Stimulated activated CD4-positive, alpha-beta T cell treated with anti-CD3 and anti-CD28 coated beads, Interleukin-1b, Interleukin-23, amount 100 ng/mL, for 48 hours (primary cell): ENCODE results near the gene GCKR.
"Not testable (repeated sequence)": the region's sequence is repeated elsewhere in the genome, so short reads cannot be mapped to it uniquely, and the experiment has no call there.

Experiments
- DNase-seq: peaks from one replicate; pipeline ENCODE4 v3.0.0-alpha.2; 2020

The GCKR gene

DNA sequence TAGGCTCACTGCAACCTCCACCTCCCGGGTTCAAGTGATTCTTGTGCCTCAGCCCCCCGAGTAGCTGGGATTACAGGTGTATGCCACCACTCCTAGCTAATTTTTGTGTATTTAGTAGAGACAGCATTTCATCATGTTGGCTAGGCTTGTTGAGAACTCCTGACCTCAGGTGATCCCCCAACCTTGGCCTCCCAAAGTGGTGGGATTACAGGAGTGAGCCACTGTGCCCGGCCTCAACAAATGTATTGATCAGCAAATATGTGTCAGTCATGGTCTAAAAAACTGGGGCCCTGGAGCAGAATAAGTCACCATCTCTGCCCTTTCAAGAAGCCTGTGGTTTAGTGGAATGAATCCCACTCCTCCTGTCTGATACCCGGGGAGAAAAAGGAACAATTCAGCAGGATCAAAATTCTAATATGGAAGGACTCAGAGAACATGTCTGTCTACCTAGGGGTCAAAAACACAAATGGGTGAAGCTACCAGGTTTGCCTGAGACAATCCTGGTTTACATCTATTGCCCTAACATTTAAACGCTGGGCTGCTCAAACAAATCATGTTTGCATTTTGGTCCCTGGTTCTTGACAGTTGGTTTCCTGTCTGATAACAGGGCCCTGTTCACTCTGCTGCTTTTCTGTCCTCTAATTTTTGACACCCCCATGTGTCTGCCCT lies 21.6 kb downstream of the GCKR start:
- no peak for DNase-seq

DNA sequence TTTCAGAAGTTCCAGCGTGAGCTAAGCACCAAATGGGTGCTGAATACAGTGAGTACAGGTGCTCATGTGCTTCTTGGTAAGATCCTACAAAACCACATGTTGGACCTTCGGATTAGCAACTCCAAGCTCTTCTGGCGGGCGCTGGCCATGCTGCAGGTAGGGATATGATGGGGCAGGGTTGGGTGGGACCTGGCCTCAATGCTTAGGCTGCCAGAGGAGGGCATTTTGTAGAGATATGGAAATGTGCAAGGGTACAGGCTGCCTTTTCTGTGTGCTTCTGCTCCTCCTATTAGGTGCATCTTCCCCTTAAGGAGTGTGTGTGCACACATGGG lies 22.1 kb downstream of the GCKR start:
- DNase-seq, result no peak

DNA sequence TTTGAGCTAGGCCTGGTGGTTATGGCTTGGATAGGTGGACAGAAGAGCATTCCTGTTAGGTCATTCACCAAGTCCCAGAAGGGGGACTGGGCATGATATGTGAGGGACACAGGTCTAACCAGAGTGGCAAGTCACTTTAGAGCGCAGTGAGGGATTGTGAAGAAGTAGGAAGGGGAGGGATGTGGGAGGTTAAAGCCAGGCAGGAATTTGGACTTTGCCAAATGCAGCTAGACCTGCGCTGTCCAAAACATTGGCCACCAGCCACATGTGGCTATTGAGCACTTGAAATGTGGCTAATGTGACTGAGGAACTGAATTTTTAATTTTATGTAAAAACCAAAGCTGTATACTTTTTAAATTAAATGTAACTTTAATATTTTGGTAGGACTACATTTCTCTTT lies 23.7 kb downstream of the GCKR start:
- DNase-seq, result no peak

DNA sequence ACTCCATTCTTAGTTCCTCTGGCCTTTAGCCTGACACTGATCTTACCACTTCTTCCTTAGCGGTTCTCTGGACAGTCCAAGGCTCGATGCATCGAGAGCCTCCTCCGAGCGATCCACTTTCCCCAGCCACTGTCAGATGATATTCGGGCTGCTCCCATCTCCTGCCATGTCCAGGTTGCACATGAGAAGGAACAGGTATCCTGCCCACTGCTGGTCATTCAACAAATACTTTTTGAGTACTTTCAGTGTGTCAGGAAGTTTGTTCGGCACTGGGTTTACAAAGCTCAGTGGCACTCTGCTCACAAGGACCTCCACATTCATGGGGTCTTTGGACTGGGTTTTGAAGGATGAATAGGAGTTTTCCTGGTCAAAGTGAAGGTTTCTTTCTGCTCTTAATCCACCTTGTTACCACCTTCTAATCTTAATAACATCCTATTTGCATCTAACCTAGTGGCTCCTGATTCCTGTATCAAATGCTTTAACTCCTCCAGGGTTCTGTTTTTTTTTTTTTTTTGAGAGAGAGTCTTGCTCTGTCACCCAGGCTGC lies 25.8 kb downstream of the GCKR start:
- DNase-seq, result no peak

DNA sequence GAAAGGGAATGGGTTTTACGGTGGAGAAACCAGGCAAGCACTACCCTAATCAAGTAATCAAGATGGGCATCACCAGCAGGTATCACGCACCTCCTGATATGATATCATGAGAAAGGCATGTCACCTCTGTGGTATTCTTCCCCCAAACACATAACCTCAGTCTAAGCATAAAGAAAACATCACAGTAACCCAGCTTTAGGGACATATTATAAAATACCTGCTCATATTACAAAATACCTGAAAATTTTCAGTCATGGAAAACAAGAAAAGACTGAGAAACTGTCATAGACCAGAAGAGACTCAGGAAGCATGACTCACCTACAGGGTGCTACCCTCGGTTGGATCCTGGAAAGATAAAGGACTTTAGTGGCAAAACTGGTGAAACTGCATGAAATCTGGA lies 30.5 kb downstream of the GCKR start:
- DNase-seq, result no peak

DNA sequence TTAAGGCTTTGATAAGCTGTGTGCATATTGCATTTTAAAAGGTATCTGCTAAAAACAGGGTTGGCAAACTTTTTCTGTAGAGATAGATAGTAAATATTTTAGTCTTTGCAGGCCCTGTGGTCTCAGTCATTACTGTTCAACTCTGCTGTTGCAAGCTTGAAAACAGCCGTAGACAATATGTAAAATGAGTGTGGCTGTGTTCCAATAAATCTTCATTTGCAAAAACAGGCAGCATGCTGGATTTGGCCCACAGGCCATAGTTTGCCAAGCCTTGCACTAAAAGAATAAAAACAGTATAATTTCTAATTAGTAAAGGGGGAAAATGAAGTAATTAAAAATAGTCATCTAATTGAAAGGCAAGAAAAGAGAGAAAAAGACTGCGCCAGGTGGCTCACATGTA lies 35.3 kb downstream of the GCKR start:
- no peak for DNase-seq

DNA sequence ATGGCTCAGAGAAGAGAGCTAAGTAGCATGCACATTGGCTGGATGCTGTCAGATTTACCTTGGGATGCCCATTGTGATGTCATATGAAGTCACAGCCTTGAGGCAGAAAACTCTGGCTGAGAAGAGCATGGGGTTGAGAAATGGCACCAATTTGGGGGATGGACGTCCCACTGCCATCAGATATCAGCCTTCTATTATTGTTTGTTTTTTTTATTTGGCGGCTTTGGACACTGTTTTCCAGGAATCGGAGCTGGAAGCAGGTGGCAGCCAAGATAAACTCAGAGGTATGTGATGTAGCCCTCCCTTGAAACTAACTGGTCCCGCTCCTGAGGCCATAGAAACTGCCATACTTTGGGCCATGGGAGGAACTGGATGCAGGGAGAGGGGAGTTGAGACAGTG lies 40.6 kb downstream of the GCKR start:
- DNase-seq, result no peak

DNA sequence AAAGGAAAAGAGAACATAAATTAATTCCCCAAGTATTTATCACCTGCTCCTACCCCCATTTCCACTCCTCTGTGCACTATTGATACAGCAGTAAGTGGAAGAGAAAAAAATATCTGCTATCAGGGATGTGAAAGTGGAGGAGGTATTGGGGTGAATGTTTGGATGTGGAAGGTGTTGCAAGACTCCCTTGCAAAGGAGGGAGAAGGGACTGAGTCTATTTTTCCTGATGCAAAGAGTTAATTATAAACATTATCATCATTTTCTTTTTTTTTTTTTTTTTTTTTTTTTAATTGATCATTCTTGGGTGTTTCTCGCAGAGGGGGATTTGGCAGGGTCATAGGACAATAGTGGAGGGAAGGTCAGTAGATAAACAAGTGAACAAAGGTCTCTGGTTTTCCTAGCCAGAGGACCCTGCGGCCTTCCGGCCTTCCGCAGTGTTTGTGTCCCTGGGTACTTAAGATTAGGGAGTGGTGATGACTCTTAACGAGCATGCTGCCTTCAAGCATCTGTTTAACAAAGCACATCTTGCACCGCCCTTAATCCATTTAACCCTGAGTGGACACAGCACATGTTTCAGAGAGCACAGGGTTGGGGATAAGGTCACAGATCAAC lies 42.3 kb downstream of the GCKR start:
- DNase-seq, result not testable (repeated sequence)

DNA sequence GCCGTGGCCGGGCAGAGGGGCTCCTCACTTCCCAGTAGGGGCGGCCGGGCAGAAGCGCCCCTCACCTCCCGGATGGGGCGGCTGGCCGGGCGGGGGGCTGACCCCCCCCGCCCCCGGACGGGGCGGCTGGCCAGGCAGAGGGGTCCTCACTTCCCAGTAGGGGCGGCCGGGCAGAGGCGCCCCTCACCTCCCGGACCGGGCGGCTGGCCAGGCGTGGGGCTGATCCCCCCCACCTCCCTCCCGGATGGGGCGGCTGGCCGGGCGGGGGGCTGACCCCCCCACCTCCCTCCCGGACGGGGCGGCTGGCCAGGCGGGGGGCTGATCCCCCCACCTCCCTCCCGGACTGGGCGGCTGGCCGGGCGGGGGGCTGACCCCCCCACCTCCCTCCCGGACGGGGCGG lies 43.0 kb downstream of the GCKR start:
- not testable (repeated sequence) for DNase-seq

DNA sequence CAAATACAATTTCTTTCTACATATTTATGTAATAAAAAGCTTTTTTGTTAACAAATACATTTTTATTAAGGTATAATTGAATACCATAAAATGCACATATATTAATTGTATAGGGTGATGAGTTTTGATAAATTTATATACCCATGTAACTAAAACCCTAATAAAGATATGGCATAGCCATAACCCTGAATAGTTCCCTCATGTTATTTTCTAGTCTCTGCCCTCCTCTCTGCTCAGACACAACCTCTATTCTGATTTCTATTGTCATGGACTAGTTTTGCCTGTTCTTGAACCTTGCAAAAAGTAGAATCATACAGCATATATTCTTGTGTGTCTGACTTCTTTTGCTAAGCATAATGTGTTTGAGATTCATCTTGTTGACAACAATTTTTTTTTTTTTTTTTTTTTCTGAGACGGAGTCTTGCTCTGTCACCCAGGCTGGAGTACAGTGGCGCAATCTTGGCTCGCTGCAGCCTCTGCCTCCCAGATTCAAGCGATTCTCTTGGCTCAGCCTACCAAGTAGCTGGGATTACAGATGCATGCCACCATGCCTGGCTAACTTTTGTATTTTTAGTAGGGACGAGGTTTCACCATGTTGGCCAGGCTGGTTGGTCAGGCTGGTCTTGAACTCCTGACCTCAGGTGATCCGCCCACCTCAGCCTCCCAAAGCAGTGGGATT lies 47.6 kb downstream of the GCKR start:
- DNase-seq, result no peak

DNA sequence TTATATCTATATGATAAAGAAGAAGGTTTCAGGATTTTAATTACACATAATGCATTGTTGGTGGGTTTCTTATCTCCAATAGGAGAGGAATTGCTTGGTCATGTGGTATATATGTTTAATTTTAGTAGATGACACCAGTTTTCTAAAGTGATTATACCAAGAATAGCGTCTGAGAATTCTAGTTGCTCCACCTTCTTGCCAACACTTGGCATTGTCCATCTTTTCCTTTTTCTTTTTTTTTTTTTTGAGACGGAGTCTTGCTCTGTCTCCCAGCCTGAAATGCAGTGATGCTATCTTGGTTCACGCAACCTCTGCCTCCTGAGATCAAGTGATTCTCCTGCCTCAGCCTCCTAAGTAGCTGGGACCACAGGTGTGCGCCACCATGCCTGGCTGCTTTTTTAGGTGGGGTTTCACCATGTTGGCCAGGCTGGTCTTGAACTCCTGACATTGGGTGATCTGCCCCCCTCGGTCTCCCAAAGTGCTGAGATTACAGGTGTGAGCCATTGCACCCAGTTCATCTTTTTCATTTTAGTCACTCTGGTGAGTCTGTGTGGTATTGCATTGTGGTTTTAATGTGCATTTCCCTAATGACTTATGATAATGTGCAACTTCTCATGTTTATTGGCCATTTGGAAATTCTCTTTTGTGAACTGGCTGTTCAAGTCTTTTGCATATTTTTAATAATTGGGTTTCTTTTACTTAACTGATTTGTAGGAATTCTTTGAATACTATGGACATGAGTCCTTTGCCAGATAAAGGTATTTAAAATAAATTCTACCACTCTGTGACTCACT lies 48.9 kb downstream of the GCKR start:
- no peak for DNase-seq

DNA sequence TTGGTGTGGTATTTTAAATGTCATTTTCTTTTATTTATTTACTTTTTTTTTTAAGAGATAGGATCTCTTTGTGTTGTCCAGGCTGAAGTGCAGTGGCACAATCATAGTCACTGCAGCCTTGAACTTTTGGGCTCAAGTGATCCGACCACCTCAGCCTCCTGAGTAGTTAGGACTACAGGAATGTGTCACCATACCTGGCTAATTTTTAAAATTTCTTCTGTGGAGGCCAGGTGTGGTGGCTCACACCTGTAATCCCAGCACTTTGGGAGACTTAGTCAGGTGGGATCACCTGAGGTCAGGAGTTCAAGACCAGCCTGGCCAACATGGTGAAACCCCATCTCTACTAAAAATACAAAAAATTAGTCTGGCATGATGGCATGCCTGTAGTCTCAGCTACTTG lies 52.7 kb downstream of the GCKR start:
- DNase-seq, result no peak

DNA sequence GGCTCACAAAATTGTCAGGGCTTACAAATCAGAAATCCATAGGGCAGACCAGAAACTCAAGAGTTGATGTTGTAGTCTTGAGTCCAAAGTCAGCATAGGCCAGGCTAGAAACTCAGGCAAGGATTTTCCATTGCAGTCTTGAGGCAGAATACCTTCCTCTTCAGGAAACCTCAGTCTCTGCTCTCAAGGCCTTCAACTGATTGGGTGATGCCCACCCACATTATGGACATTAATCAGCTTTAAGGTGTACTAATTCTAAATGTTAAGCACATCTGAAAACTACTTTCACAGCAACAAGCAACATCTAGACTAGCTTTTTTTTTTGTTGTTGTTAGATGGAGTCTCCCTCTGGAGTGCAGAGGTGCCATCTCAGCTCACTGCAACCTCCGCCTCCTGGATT lies 54.9 kb downstream of the GCKR start:
- DNase-seq, result no peak

DNA sequence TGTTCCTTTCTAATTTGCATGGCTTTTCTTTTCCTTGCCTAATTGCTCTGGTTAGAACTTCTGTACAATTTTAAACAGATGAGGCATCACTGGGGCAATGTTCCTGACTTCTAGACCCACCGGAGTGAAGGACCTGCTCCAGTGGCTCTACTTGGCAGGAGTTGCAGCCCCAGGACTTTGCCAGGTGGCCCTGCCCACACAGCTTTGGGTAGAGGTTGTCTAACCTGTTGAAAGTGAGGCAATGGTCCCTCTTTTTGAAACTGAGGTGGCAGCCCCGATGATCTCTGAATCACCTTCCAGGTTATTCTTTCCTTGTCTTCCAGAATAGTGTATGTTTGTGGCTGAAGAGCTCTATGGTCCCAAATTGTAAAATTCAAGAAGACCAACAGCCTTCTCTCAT lies 56.3 kb downstream of the GCKR start:
- DNase-seq, result no peak

DNA sequence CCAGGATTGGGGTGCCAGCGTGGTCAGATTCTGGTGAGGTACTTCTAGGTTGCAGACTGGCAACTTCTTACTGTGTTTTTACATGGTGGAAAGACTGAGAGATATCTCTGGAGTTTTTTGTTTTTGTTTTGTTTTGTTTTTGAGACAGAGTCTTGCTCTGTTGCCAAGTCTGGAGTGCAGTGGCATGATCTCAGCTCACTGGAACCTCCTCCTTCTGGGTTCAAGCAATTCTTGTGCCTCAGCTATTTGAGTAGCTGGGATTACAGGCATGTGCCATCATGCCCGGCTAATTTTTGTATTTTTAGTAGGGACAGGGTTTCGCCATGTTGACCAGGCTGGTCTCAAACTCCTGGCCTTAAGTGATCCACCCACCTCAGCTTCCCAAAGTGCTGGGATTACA lies 57.8 kb downstream of the GCKR start:
- DNase-seq, result not testable (repeated sequence)

DNA sequence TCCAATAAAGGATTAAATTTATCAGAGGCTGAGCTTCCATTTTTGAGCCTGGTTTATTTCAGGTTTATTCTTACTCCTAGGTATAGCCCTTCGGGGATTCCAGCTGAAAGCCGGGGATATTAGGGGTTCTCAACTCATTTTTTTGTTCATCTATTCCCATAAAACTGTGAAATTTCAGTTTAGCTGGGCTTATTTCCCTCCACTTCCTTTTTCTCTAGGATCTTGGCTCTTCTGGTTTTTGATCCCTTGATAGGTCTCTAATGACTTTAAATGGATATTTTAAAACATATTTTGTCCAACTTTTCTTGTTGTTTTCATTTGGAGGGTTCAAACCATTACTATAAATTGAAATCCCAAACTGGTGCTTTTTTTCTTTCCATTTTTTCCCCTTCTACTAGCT lies 62.6 kb downstream of the GCKR start:
- DNase-seq, result no peak

DNA sequence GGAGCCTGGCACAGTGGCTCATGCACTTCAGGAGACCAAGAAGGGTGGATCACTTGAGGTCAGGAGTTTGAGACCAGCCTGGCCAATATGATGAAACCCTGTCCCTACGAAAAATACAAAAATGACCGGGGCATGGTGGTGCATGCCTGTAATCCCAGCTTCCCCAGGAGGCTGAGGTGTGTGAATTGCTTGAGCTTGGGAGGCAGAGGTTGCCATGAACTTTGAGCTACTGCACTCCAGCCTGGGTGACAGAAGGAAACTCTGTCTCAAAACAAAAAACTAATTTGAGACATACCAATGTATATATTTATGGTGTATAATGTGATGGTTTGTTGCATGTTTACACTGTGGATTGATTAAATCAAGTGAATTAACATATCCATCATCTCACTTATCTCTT lies 64.4 kb downstream of the GCKR start:
- DNase-seq, result no peak

DNA sequence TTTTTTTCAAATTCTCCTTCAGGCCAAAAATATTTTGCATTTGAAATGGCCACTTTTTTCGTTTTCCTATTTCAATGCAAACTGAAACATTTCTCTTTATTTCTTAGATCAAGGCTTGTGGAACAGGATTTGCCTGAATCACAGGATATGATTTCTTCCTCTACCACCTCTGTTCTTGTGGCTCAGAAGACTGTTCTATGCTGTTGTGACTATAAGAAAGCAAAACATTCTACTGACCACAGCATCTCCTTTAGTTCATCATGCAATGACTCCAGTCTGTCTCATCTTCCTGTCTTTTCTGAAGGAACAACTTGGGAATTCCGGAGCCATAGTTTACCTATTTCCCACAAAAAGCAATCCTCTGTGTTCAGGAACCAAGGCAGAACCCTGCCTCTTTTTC lies 70.0 kb downstream of the GCKR start:
- DNase-seq, result no peak

DNA sequence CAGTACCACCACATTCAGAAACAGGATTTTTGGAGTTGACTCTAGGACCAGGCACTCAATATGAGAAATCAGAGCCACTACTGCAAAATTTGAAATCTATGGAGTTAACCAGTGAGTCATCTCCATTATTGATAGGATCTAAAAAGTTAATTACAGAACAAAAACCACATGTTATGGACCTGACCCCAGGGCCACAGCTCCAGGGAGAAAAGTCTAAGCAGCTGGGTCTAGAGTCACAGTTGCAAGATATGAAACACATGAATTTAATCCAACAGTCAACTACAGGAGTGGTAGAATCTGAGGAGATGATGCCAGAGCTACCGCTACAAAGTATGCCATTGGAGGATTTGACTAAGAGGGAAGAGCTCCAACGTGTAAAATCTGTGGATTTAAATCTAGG lies 72.8 kb downstream of the GCKR start:
- DNase-seq, result no peak

DNA sequence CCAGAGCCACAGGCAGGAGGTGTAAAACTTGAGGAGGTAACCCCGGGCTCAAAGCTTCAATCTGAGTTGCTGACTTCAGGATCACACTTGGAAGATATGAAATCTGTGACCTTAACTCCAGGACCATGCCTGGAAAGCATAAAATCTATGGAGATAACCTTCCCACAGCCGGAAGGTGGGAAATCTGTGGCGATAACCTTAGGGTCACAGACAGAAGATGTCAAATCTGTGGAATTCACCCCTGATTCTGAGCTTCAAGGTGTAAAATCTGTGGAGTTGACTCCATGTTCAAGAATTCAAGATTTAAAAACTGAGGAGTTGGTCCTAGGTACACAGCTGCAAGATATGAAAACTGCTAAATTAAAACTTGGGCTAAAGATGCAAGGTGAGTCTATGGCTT lies 74.6 kb downstream of the GCKR start:
- DNase-seq, result no peak

DNA sequence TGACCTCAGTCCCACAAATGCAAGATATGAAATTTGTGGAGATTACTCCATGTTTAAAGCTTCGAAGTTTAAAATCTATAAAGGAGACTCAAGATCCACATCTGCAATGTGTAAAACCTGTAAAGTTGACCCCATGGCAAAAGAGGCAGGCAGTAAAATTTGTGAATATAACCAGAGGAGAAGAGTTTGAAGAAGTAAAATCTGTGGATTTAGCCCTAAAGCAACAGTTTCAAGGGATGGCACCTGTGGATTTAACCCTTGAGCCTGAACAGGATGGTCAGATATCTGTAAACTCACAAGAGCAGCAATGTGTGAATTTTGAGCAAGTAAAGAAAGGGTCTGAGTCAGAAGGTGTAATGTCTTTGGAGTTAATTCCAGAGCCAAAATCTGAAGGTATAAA lies 75.0 kb downstream of the GCKR start:
- DNase-seq, result no peak

DNA sequence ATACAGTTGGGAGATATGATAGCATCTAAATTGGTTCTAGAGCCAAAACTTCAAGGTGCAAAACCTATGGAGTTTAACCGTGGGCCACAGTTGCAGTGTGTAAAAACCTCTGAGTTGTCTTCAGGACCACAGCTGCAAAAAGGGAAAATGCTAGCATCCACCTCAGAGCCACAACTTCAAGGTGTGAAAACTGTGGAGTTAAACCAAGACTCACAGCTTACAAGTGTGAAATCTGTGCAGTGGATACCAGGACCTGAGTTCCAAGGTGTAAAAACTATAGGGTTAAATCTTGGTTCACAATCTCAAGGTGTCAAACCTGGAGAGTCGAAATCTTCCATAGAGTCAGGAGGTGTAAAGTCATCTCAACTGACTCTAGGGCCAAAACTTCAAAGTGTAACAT lies 75.8 kb downstream of the GCKR start:
- DNase-seq, result no peak

DNA sequence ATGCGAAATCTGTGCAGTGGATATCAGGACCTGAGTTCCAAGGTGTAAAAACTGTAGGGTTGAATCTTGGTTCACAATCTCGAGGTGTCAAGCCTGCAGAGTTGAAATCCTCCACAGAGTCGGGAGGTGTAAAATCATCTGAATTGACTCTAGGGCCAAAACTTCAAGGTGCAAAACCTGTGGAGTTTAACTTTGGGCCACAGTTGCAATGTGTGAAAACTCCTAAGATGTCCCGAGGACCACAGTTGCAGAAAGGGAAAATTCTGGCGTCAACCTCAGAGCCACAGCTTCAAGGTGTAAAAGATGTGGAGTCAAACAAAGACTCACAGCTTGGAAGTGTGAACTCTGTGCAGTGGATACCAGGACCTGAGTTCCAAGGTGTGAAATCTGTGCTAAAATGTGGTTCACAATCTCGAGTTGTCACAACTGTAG lies 76.4 kb downstream of the GCKR start:
- no peak for DNase-seq
